HL-60 (cell line): ENCODE measurements around the gene SLC22A17.
A peak's percentile ranks its signal among the peaks of the same experiment; 100 is the strongest.

Source experiments
- DNase-seq, 2 experiments: peaks; one replicate each; pipeline ENCODE4 v3.0.0-alpha.2; 2010 to 2020; ENCODE audit warnings: low read depth in 1 of 2, low spot score in 1 of 2
- H3K27ac ChIP-seq: fragments of 250-450 bp; sonication (Bioruptor Pico); replicated peaks from 2 replicates; pipeline ENCODE4 v1.5.1; 2020; ENCODE audit warnings: mild to moderate bottlenecking, moderate library complexity
- H3K27me3 ChIP-seq: fragments of 250-450 bp; sonication (Bioruptor Pico); 2 replicates; pipeline ENCODE4 v1.5.1; 2021; ENCODE audit warnings: mild to moderate bottlenecking, moderate library complexity; ENCODE audit not compliant: insufficient read depth, poor library complexity, severe bottlenecking
- H3K4me3 ChIP-seq: replicated peaks from 2 replicates; pipeline ENCODE4 v1.5.1; 2011; ENCODE audit warnings: mild to moderate bottlenecking, control low read depth, low read length; ENCODE audit not compliant: insufficient read depth
- CTCF ChIP-seq: IDR thresholded peaks from one replicate; pipeline ENCODE4 v1.5.1; 2011; ENCODE audit warnings: low read length, control low read depth, inconsistent platforms; ENCODE audit not compliant: insufficient read depth
- GABPA ChIP-seq: IDR thresholded peaks from 2 replicates; pipeline ENCODE4 v1.6.1; 2012; ENCODE audit warnings: low read depth
- POLR2AphosphoS5 ChIP-seq: IDR thresholded peaks from 2 replicates; pipeline ENCODE4 v1.6.1; 2012; ENCODE audit warnings: low read depth
- SPI1 ChIP-seq: IDR thresholded peaks from 2 replicates; pipeline ENCODE4 v1.6.1; 2012; ENCODE audit warnings: low read depth, mild to moderate bottlenecking, borderline replicate concordance
- TF ChIP-seq, protein P1 (sequence below): IDR thresholded peaks from 2 replicates; pipeline ENCODE4 v1.6.1; 2012; ENCODE audit warnings: low read depth; ENCODE audit not compliant: insufficient replicate concordance

SLC22A17 gene

GRCh38 chr14:23324455-23324846 lies 28.2 kb downstream of the SLC22A17 start:
- H3K4me3 ChIP-seq, result no peak overlapping the region
- TF ChIP-seq SPI1, result no peak
- TF ChIP-seq GABPA, result no peak
- TF ChIP-seq POLR2AphosphoS5, result no peak
- TF ChIP-seq, protein P1, sequence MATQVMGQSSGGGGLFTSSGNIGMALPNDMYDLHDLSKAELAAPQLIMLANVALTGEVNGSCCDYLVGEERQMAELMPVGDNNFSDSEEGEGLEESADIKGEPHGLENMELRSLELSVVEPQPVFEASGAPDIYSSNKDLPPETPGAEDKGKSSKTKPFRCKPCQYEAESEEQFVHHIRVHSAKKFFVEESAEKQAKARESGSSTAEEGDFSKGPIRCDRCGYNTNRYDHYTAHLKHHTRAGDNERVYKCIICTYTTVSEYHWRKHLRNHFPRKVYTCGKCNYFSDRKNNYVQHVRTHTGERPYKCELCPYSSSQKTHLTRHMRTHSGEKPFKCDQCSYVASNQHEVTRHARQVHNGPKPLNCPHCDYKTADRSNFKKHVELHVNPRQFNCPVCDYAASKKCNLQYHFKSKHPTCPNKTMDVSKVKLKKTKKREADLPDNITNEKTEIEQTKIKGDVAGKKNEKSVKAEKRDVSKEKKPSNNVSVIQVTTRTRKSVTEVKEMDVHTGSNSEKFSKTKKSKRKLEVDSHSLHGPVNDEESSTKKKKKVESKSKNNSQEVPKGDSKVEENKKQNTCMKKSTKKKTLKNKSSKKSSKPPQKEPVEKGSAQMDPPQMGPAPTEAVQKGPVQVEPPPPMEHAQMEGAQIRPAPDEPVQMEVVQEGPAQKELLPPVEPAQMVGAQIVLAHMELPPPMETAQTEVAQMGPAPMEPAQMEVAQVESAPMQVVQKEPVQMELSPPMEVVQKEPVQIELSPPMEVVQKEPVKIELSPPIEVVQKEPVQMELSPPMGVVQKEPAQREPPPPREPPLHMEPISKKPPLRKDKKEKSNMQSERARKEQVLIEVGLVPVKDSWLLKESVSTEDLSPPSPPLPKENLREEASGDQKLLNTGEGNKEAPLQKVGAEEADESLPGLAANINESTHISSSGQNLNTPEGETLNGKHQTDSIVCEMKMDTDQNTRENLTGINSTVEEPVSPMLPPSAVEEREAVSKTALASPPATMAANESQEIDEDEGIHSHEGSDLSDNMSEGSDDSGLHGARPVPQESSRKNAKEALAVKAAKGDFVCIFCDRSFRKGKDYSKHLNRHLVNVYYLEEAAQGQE, result no peak
- no peak for TF ChIP-seq CTCF
- no peaks in the 10 kb centered on the region for H3K27me3 ChIP-seq
- H3K27ac ChIP-seq, result no peak overlapping the region
- no peak for DNase-seq

- no peak for DNase-seq
- no peak for TF ChIP-seq CTCF
- TF ChIP-seq, protein P1, result no peak
- TF ChIP-seq POLR2AphosphoS5, result no peak
- TF ChIP-seq GABPA, result no peak
- TF ChIP-seq SPI1, result no peak
- Histone ChIP-seq H3K27me3 (no peaks in the 10 kb centered on the region), H3K27ac (no peak overlapping the region), H3K4me3 (no peak overlapping the region)
Measured at GRCh38 chr14:23323838-23324454, 28.7 kb downstream of the SLC22A17 start.

DNA sequence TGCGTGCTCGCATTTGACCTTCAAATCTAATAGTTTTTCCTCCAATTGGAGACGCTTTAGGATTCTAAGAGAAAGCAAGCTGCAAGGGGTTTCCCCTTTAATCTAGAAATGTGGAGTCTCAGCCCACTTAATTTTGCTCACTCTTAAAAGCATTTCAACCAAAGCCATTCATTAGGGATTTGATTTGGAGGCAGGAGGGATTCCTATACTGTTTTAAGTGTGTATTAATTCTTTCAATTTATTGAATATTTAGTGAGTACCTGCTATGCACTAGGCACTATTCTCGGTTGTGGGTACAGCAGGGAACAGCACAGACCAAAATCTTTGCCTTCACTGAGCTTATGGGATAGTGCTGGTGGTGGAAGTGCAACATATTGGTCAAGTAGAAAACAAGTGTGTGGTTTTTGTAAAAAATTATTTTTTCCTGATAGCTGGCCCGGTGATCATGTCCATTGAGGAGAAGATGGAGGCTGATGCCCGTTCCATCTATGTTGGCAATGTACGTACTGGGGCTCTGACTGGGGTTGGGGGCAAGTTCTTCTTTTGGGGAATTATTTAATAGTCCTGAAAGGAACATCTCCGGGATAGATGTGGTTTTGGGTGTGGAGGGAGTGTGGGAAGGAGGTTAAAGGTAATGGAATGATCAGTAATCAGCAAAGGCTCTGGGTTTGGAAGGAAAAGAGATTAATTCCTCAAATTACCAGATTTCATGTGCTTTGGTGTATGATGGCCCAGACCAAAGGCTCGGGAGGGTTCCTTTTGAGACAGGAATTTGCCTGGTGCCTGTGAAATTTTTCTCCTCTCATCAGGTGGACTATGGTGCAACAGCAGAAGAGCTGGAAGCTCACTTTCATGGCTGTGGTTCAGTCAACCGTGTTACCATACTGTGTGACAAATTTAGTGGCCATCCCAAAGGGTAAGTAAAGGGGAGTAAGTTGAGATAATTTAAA lies 29.8 kb downstream of the SLC22A17 start:
- DNase-seq, result no peak
- no peaks in the 10 kb centered on the region for H3K27me3 ChIP-seq
- H3K4me3 ChIP-seq, result peak overlapping the region; percentile 79
- TF ChIP-seq POLR2AphosphoS5 (no peak), GABPA (no peak), SPI1 (no peak), CTCF (no peak)
- TF ChIP-seq, protein P1, result no peak
- peak overlapping the region; percentile 93 for H3K27ac ChIP-seq
